ENCODE measurements around the gene GAS2L3. TPM values are rescaled to one million over a fixed set of nuclear protein-coding genes. Genes with fewer than 3 reads are reported as not detected.
A peak's percentile ranks its signal among the peaks of the same experiment; 100 is the strongest.

Gene GAS2L3
- total RNA-seq, result 1 to 10 TPM in 3 of 4 donors, under 1 TPM in 1; 0.95 to 5.5 (median 4.3) TPM

- Histone ChIP-seq H3K36me3 (no peaks in the 10 kb centered on the region), H3K9me3 (no peaks in the 10 kb centered on the region), H3K27ac (peak within 1 kb of the TSS; percentile 72 to 82 (median 76)), H3K27me3 (no peaks in the 10 kb centered on the region), H3K4me3 (peak within 1 kb of the TSS; percentile 60 to 86 (median 77)), H3K4me1 (peaks cover 12 to 23% (median 13%) of the 10 kb centered on the region in 3 donors)
- intact Hi-C loops (cut with DNase I), result no loop called here
- 0 to 3% methylated on average over 8 to 35 of the region's 70 CpGs for WGBS, 2 donors
- no peak for DNase-seq
- TF ChIP-seq CTCF (IDR thresholded peaks at IDR 0.05), result no peak
- TF ChIP-seq POLR2A (IDR thresholded peaks at IDR 0.05), result peak in 2 of 4 donors; percentile 46 to 68
Measured at GRCh38 chr12:100573292-100574186, at the start of gene GAS2L3. Gene GAS2L3 (plus strand): TSS chr12:100573684. CDS start chr12:100594905, 21,221 bp downstream.

GRCh38 chr12:100528034-100528433 is 45.5 kb upstream of the GAS2L3 start:
- Histone ChIP-seq H3K36me3 (no peaks in the 10 kb centered on the region), H3K27ac (no peak overlapping the region), H3K4me1 (no peaks in the 10 kb centered on the region), H3K9me3 (no peaks in the 10 kb centered on the region), H3K27me3 (peaks cover 0 to 3% (median 0%) of the 10 kb centered on the region in 4 donors), H3K4me3 (no peak overlapping the region)
- intact Hi-C loops (cut with DNase I), result no loop called here
- no peak for TF ChIP-seq CTCF (IDR thresholded peaks at IDR 0.05)
- TF ChIP-seq POLR2A (IDR thresholded peaks at IDR 0.05), result no peak
- no peak for DNase-seq
- WGBS, 2 donors, result 37 to 42% methylated on average over 3 of the region's 3 CpGs

- Histone ChIP-seq H3K4me3 (no peak overlapping the region), H3K27ac (no peak overlapping the region), H3K9me3 (no peaks in the 10 kb centered on the region), H3K36me3 (no peaks in the 10 kb centered on the region), H3K4me1 (no peaks in the 10 kb centered on the region), H3K27me3 (peaks cover 0 to 3% (median 0%) of the 10 kb centered on the region in 4 donors)
- WGBS, 2 donors, result 67 to 92% methylated on average over 1 of the region's 1 CpG
- no peak for TF ChIP-seq CTCF (IDR thresholded peaks at IDR 0.05)
- TF ChIP-seq POLR2A (IDR thresholded peaks at IDR 0.05), result no peak
- intact Hi-C loops (cut with DNase I), result no loop called here
- DNase-seq, result no peak
Measured at GRCh38 chr12:100528471-100529127, 44.9 kb upstream of the GAS2L3 start.

GRCh38 chr12:100529756-100530350 is 43.6 kb upstream of the GAS2L3 start:
- Histone ChIP-seq H3K27ac (no peak overlapping the region), H3K4me1 (no peaks in the 10 kb centered on the region), H3K4me3 (no peak overlapping the region), H3K9me3 (no peaks in the 10 kb centered on the region), H3K36me3 (no peaks in the 10 kb centered on the region), H3K27me3 (no peaks in the 10 kb centered on the region)
- 91 to 93% methylated on average over 2 of the region's 2 CpGs for WGBS, 2 donors
- TF ChIP-seq POLR2A (IDR thresholded peaks at IDR 0.05) (no peak), CTCF (IDR thresholded peaks at IDR 0.05) (no peak)
- DNase-seq, result no peak
- intact Hi-C loops (cut with DNase I), result no loop called here
